GM15510 (cell line): ENCODE measurements around the gene DTWD2.

Experiments used
- POLR2A ChIP-seq: IDR thresholded peaks from 3 replicates; pipeline ENCODE4 v1.6.1; 2011; ENCODE audit warnings: borderline replicate concordance; ENCODE audit not compliant: insufficient read length; ENCODE audit errors: extremely low read depth

DTWD2 gene

DNA sequence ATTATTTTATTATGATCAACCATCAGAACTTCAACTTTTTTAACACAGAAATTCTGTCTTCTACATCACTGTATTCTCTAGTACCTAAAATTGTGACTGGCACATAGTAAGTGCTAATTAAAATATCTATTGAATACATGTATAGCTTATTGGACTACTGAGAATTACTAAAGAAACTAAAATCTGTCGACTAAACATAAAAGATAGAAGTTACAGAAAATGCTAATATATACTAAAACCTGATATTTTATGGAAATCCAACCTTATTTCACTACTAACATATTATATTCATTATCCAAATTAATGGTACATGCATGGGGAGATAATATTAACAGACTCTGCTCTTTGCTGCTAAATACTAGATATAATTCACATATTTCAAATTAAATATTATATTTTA lies 153.6 kb downstream of the DTWD2 start:
- no peak for TF ChIP-seq POLR2A

- no peak for TF ChIP-seq POLR2A
Observed at GRCh38 chr5:118832974-118833373, 155.4 kb downstream of the DTWD2 start.

DNA sequence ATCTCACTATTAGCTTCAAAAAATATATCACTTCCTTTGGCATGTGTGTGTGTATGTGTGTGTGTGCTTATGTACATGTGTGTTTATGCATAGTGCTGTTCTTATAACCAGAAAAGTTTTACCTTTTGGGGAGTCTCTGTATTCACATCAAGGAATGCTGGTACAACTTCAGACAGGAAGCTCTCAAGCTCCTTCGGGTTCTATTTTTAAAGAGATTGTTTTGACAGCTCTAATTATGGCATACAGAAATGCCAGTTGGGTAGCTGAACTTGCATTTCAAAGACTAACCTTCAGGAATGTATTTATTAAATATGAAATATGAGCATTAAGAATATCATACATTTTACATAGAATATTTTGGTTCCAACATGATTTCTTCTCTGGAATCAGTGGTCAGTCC lies 163.1 kb downstream of the DTWD2 start:
- no peak for TF ChIP-seq POLR2A

DNA sequence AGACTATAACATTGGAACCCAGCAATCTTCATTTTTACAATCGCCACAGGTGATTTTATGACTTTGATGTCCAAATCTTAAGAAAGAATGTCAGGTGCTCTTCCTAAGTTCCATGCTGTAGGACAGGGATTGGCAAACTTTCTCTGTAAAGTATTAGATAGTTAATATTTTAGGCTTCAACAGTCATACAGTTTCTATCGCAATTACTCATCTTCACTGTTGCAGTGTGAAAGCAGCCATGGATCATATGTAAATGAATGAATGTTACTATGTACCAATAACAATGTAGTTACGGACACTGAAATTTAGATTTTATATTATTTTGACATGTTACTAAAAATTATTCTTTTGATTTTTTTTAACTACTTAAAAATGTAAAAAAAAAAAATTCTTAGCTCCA lies 169.7 kb downstream of the DTWD2 start:
- TF ChIP-seq POLR2A: no peak

DNA sequence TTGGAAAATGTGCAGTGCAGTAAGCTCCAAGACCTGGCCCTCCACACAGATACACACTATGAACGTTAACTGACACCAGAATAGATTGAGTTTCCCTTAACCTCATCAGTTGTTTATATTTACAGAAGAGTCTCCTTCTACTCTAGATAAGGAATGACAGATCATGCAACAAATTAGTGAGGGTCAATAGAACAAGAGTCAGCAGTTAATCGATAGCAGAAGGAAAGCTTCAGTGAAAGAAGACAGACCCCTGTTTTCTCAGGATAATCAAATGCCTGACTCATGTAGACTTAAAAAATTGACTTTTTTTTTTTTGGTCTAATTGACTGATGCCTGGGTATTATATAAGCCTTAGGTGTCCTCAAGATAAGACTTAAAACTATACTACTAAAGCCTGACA lies 179.9 kb downstream of the DTWD2 start:
- TF ChIP-seq POLR2A: no peak

DNA sequence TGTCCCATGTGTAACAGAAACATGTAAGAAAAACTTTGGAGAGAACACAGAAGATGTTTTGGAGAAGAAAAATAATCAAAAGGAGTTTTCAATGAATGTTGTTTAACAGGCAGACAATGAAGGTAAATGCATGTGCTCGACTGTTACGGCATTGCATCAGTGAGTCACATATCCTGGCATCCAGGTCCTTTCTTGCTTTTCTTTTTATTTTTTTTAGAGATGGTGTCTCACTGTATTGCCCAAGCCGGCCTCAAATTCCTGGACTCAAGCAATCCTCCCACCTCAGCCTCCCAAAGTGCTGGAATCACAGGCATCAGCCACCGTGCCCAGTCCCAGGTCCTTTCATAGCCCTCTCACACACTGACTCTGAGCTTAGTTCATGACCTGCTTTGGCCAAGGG lies 181.8 kb downstream of the DTWD2 start:
- no peak for TF ChIP-seq POLR2A

- TF ChIP-seq POLR2A: no peak
Observed at GRCh38 chr5:118802335-118802734, 186.0 kb downstream of the DTWD2 start.

DNA sequence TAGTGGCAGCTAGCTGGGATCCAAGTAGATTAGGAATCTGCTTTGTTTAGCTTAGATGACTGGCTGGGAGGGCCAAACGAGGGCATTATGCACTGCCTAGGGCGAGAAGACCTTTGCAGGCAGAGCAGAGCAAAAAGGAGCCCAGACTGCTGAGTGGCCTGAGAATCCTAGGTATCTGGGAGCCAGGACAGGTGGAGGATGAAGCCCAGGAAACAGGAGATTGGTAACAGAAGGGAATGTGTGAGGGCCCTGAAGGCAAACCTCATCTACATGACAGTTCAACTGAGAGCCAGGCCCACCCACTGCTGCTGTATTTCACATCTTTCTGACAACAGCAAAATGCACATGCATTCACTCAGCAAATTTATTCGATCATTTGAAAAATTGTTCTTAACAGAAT lies 192.3 kb downstream of the DTWD2 start:
- TF ChIP-seq POLR2A: no peak

GRCh38 chr5:118794281-118794680 lies 194.1 kb downstream of the DTWD2 start:
- no peak for TF ChIP-seq POLR2A

DNA sequence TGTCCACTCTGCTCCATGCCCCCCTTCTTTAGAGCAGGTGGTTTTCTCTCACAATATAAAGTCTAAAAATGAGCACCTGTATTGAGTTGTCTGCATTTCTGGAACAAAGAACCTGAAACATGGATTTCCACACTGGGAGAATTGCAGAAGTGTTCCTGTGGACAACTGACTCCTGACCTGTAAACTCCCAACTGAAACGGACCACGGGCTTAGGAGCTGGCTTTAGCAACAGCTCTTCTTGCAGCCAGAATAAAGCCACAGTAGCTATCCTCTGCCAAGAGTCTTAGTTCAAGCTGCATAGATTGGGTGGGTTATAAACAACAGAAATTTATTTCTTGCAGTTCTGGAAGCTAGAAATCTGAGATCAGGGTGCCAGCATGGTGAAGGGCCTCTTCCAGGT lies 194.7 kb downstream of the DTWD2 start:
- no peak for TF ChIP-seq POLR2A

- TF ChIP-seq POLR2A: no peak
Observed at GRCh38 chr5:118793091-118793490, 195.3 kb downstream of the DTWD2 start.

DNA sequence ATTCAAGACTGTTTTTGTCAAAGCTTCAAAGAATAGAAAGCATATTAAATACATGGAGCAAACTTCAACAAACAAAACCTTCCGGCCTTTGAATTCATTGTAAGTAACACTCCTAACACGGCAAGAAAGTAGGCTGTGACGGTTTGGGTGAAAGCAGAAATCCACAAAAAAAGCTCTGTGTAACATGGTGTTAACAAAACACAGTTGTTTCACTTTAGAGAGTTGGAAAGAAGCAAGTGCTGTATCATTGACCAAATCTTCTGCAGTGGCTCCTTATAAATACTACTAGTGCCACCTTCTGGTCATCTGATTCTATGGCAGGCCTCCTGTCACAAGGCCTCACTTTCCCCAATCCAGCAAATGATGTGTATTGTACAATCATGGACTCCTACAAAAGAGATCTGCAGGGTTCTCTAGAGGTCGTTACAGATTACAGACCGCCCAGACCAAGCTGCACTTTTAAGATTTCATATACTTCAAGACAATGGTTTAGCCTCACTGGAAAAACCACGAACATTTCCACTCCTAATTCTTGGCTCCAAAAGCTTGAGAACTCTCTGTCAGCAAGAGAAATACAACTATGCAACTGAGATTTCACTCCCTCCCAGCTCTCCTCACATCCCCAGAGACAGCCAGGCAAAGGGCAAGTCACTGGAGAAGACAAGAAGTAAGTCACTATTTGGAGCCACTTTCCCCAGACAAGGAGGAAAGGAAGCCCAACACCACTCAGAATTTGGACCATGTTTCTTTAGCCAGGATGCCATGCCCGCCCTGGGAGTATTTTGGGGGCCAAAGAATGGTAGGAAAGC lies 196.2 kb downstream of the DTWD2 start:
- TF ChIP-seq POLR2A: no peak

- TF ChIP-seq POLR2A: no peak
Observed at GRCh38 chr5:118789366-118789765, 199.0 kb downstream of the DTWD2 start.

DNA sequence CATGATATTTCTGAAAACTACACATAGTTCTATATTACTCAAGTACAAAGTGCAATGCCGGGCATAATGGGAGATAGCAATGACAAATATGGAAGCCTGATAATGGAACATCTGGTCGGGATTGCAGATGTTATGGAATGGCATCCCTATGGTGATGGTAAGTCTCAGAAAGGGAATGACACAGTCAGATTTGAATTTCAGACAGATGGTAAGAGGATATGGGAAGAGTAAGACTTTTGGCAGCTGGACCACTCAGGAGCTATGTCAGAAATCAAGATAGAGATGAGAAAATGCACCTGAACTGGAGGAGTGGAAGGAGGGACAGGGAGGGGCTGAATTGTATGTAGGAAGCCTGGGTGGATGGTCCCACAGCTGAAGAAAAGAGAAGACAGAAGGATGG lies 200.0 kb downstream of the DTWD2 start:
- TF ChIP-seq POLR2A: no peak
